Psoas muscle (tissue), 8 donors: ENCODE data around the gene HLA-DPB1. TPM values are rescaled to one million over a fixed set of nuclear protein-coding genes. Genes with fewer than 3 reads are reported as not detected.

Experiments
- ATAC-seq, 4 donors: fragments of 200-7000 bp; cut with Tn5 transposase; one replicate each; pipeline ENCODE4 v1.9.1; 2020; ENCODE audit warnings: moderate library complexity in 3 of 4, mild to moderate bottlenecking in 2 of 4
- DNase-seq, 2 donors: peaks; one replicate each; pipeline ENCODE4 v3.0.0-alpha.2; 2020
- H3K27ac ChIP-seq: fragments of 200-600 bp; one replicate; pipeline ENCODE4 v1.8.0; 2022
- H3K27me3 ChIP-seq, 3 donors: fragments of 200-600 bp in 1 of 3; one replicate each; pipeline versions ENCODE4 v1.6.1 to v1.8.0; 2013 to 2022; ENCODE audit warnings: low read length in 2 of 3, mild to moderate bottlenecking in 2 of 3, moderate library complexity in 1 of 3; ENCODE audit not compliant: insufficient read depth in 3 of 3
- H3K36me3 ChIP-seq, 2 donors: fragments of 200-600 bp in 1 of 2; one replicate each; pipeline versions ENCODE4 v1.6.1 to v1.8.0; 2013 to 2022; ENCODE audit warnings: low read depth in 1 of 2, mild to moderate bottlenecking in 1 of 2, moderate library complexity in 1 of 2; ENCODE audit not compliant: insufficient read depth in 1 of 2
- H3K4me1 ChIP-seq: fragments of 200-600 bp; one replicate; pipeline ENCODE4 v1.8.0; 2022
- H3K4me3 ChIP-seq: fragments of 200-600 bp; one replicate; pipeline ENCODE4 v1.8.0; 2022; ENCODE audit warnings: mild to moderate bottlenecking
- H3K9me3 ChIP-seq: fragments of 200-600 bp; one replicate; pipeline ENCODE4 v1.8.0; 2022
- WGBS, 3 donors: extraction: QIAGEN DNeasy Blood & Tissue Kit; methylation state at CpG; one replicate each; pipeline versions ENCODE4 v1.1.6 to v1.1.7; 2013; 5-methylcytosine and 5-hydroxymethylcytosine counted together
- intact Hi-C, 2 donors: fragments of 100-400 bp; cut with DNase I; formaldehyde crosslinking; loops; one replicate each; pipeline versions ENCODE4 v1.11.0 to v1.14.2; 2022
- polyA plus RNA-seq, 3 donors: library from polyadenylated mRNA; stranded (reverse); fragments of 200-250 nt; gene quantifications; one replicate each; pipeline ENCODE4 v1.2.3, GENCODE V29; 2013
- total RNA-seq, 4 donors: library from RNA; stranded (reverse); fragmentation: NEBNext Ultra II Directional in 2 of 4; extraction: Animal tissue kit (Norgen Biotek cat#: 25700) in 2 of 4; gene quantifications; one replicate each; pipeline versions ENCODE4 v1.2.1 to v1.2.4, GENCODE V29; 2021 to 2023
- TF ChIP-seq, protein P1 (sequence below): fragments of 200-600 bp; IDR thresholded peaks from one replicate; pipeline ENCODE4 v1.8.0; 2022; ENCODE audit warnings: antibody characterized with exemption
- donor health status: healthy with polysubstance abuse.
- donor health status: DM: no; HTN: no; CAD: no; lungs with moderate emphysema.
- donor health status: Bipolar disorder and iron deficiency.
- donor health status: healthy.
- donor health status: DM: yes; HTN: yes; CAD: no.
- donor health status: DM: no; HTN: no; CAD: no.
- donor health status: DM: no; HTN: no; CAD: no.
- donor health status: DM: yes; HTN: yes; CAD: no.

The HLA-DPB1 gene
- total and polyA plus RNA-seq, 7 donors, result 11.0 to 33.2 (median 17.0) TPM

DNA sequence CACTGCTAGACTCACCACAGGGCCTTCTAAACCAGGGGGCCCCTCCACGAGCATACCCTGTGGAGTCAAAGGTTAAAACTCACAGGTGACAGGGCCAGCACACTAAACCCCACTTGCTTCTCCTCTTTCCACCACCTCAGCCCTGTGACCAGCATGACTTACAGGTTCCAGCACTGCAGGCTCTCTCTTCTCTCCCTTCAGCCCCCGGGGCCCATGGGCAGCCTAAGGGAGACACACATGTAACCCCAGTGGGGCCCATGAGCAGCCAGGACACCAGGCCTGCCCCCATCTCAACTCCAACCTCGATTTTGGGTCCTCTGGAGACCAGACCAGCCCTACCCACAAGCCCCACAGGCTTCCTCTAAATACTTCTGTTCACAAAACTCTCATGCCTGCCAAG, 28.0 kb downstream of the HLA-DPB1 start:
- Histone ChIP-seq H3K27me3 (peaks cover 0 to 24% (median 2%) of the 10 kb centered on the region in 3 donors), H3K4me1 (no peaks in the 10 kb centered on the region), H3K4me3 (no peak overlapping the region), H3K9me3 (peaks cover 19% of the 10 kb centered on the region), H3K27ac (no peak overlapping the region), H3K36me3 (no peaks in the 10 kb centered on the region)
- TF ChIP-seq, protein P1, sequence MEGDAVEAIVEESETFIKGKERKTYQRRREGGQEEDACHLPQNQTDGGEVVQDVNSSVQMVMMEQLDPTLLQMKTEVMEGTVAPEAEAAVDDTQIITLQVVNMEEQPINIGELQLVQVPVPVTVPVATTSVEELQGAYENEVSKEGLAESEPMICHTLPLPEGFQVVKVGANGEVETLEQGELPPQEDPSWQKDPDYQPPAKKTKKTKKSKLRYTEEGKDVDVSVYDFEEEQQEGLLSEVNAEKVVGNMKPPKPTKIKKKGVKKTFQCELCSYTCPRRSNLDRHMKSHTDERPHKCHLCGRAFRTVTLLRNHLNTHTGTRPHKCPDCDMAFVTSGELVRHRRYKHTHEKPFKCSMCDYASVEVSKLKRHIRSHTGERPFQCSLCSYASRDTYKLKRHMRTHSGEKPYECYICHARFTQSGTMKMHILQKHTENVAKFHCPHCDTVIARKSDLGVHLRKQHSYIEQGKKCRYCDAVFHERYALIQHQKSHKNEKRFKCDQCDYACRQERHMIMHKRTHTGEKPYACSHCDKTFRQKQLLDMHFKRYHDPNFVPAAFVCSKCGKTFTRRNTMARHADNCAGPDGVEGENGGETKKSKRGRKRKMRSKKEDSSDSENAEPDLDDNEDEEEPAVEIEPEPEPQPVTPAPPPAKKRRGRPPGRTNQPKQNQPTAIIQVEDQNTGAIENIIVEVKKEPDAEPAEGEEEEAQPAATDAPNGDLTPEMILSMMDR, result no peak
- intact Hi-C loops, result no loop called here
- DNase-seq (no peak), ATAC-seq (no peak)
- 42 to 53% (median 44%) methylated on average over 3 of the region's 3 CpGs for WGBS, 3 donors

DNA sequence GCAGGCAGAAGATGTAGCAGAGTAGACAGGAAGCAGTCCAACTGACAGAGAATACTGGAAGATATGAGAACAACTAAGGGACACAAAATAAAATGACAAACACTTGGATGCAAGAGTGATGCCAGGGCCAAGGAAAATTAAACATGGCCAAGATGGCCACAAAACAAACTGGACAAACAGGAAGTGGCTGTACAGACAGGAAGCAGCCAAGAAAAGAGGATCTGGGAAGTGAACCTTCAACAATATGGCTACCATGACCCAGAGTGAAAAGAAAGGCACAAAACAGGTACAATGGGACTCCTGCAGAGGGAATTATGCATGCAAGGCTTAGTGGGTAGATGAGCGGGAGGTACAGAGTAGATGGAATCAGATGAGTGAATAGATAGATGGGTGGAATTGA, 29.1 kb downstream of the HLA-DPB1 start:
- ATAC-seq, result no peak

DNA sequence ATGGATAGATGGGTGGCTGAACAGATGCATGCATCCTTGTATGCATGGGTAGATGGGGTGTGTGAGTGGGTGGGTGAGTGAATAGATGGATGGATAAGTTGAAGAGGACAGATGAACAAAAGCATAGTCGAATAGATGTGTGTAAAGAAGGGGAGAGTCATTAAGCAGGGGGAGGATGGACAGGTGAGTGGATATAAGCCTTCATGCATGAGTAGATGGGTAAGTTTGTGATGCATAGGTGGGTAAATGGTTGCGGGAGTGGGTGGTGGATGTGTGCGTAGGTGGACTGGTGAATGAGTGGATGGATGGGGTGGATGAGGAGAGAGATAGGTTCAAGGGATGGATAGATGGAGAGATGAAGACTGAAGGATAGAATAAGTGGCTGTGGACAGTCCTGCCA, 29.6 kb downstream of the HLA-DPB1 start:
- DNase-seq, result no peak
- 75 to 92% (median 77%) methylated on average over 3 of the region's 3 CpGs for WGBS, 3 donors
- Histone ChIP-seq H3K36me3 (no peaks in the 10 kb centered on the region), H3K4me1 (no peaks in the 10 kb centered on the region), H3K9me3 (peaks cover 14% of the 10 kb centered on the region), H3K4me3 (no peak overlapping the region), H3K27me3 (peaks cover 0 to 36% (median 2%) of the 10 kb centered on the region in 3 donors), H3K27ac (no peak overlapping the region)
- ATAC-seq, result no peak
- TF ChIP-seq, protein P1, result no peak
- intact Hi-C loops, result no loop called here

More for the DNA sequence above, 29.1 kb downstream of the HLA-DPB1 start:
- H3K27ac ChIP-seq, result no peak overlapping the region
- TF ChIP-seq, protein P1, result no peak
- no peaks in the 10 kb centered on the region for H3K36me3 ChIP-seq
- H3K27me3 ChIP-seq, result peaks cover 0 to 31% (median 2%) of the 10 kb centered on the region in 3 donors
- no peaks in the 10 kb centered on the region for H3K4me1 ChIP-seq
- peaks cover 15% of the 10 kb centered on the region for H3K9me3 ChIP-seq
- DNase-seq, result no peak
- intact Hi-C loops, result no loop called here
- WGBS, 3 donors, result 92 to 96% (median 95%) methylated on average over 1 of the region's 1 CpG
- no peak overlapping the region for H3K4me3 ChIP-seq

DNA sequence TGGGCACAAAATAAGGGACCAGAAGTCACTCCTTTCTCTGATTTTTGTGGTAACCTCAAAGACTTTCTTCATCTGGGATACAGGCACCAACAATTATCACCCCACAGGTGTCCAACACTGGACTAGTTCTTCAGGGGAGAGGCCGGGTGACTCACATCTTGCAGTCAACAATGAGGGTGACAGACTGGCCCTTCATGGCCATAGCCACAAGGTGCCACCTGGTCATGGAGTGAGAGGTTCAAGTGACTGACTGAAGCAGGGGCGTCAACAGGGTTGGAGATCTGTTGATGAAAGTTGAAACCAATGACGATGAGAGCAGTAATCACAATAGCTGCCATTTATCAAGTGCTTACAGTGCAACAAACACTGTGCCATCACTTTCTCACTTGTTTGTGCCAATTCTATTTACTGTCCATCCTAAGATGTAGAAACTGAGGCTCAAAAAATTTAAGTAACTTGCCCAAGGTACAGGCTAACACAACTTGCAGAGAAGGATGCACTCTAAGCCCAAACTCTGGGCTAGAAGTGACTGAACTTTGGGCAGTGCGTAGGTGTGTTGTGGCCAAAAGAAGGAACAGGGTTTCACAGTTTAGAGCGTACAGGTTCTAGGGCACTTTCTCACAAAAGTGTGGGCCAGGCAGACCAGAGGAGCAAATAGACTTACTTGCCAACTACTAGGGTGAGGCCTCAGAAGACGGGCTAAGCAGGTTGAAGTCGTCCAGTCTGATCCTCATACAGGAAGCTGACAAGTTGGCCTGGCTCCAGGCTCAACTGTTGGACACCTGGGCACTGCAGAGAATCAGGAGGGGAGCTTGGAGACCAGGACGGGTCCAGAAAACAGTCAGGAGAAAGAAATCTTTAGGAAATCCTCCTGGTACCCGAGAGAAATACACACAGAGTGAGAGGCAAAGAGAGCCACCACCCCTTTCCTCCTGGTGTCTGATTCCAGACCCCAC, 30.4 kb downstream of the HLA-DPB1 start:
- WGBS, 3 donors, result 59 to 62% (median 59%) methylated on average over 9 of the region's 9 CpGs
- ATAC-seq, result no peak

More for the DNA sequence above, 30.4 kb downstream of the HLA-DPB1 start:
- Histone ChIP-seq H3K27me3 (peaks cover 0 to 44% (median 2%) of the 10 kb centered on the region in 3 donors), H3K27ac (no peak overlapping the region), H3K4me1 (no peaks in the 10 kb centered on the region), H3K4me3 (no peak overlapping the region), H3K9me3 (peaks cover 6% of the 10 kb centered on the region), H3K36me3 (no peaks in the 10 kb centered on the region)
- TF ChIP-seq, protein P1, result no peak
- DNase-seq, result no peak
- intact Hi-C loops, result no loop called here
